Gastroesophageal sphincter (tissue), 3 donors: ENCODE data around the gene B9D1.

ENCODE experiments used
- POLR2A ChIP-seq, 2 donors: fragments of 450-650 bp; IDR thresholded peaks; one replicate each; pipeline ENCODE4 v1.6.1; 2017; ENCODE audit warnings: antibody characterized with exemption in 2 of 2, mild to moderate bottlenecking in 2 of 2, moderate library complexity in 1 of 2
- POLR2AphosphoS5 ChIP-seq: sonication (generic); formaldehyde crosslinking; IDR thresholded peaks from one replicate; pipeline ENCODE4 v1.6.1; 2017; ENCODE audit warnings: antibody characterized with exemption
- TF ChIP-seq, protein P1 (sequence below), 4 experiments: fragments of 200-600 bp in 2 of 4; fragments of 450-650 bp in 2 of 4; sonication (generic) in 1 of 4; IDR thresholded peaks; one replicate each; pipeline ENCODE4 v1.5.1; 2017 to 2019; ENCODE audit warnings: antibody characterized with exemption in 4 of 4, mild to moderate bottlenecking in 2 of 4, moderate library complexity in 2 of 4

GRCh38 chr17:19381741-19382444 is 19.4 kb upstream of the B9D1 start:
- TF ChIP-seq POLR2A (IDR thresholded peaks at IDR 0.05) (no peak), POLR2AphosphoS5 (no peak)
- TF ChIP-seq, protein P1, sequence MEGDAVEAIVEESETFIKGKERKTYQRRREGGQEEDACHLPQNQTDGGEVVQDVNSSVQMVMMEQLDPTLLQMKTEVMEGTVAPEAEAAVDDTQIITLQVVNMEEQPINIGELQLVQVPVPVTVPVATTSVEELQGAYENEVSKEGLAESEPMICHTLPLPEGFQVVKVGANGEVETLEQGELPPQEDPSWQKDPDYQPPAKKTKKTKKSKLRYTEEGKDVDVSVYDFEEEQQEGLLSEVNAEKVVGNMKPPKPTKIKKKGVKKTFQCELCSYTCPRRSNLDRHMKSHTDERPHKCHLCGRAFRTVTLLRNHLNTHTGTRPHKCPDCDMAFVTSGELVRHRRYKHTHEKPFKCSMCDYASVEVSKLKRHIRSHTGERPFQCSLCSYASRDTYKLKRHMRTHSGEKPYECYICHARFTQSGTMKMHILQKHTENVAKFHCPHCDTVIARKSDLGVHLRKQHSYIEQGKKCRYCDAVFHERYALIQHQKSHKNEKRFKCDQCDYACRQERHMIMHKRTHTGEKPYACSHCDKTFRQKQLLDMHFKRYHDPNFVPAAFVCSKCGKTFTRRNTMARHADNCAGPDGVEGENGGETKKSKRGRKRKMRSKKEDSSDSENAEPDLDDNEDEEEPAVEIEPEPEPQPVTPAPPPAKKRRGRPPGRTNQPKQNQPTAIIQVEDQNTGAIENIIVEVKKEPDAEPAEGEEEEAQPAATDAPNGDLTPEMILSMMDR (IDR thresholded peaks at IDR 0.05): no peak
